CD4-positive, alpha-beta T cell treated with Interferon alpha-2 for 1 hour (primary cell): ENCODE data around the gene PALLD.

Experiments used
- DNase-seq, 2 donors: peaks; one replicate each; pipeline ENCODE4 v3.0.0-alpha.2; 2020 to 2022

The PALLD gene

DNA sequence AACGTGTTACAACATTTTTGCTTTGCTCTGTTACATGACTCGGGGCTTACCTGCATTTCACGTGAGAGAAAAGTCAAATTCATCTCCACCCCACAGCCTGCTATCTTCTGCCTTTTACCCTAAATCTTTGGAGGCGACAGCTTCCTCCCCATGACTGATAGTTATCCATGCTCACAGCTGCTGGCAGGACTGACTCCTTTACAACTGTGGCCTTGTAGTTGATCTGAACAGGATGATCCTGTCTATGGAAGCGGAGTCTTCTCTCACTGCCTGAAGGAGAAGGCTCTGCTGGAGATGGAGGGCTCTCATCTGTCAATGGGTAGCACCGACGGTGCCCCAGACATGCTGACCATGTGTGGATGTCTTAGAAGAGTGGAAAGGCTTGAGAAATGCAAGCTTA, 362.2 kb downstream of the PALLD start:
- DNase-seq, result no peak

DNA sequence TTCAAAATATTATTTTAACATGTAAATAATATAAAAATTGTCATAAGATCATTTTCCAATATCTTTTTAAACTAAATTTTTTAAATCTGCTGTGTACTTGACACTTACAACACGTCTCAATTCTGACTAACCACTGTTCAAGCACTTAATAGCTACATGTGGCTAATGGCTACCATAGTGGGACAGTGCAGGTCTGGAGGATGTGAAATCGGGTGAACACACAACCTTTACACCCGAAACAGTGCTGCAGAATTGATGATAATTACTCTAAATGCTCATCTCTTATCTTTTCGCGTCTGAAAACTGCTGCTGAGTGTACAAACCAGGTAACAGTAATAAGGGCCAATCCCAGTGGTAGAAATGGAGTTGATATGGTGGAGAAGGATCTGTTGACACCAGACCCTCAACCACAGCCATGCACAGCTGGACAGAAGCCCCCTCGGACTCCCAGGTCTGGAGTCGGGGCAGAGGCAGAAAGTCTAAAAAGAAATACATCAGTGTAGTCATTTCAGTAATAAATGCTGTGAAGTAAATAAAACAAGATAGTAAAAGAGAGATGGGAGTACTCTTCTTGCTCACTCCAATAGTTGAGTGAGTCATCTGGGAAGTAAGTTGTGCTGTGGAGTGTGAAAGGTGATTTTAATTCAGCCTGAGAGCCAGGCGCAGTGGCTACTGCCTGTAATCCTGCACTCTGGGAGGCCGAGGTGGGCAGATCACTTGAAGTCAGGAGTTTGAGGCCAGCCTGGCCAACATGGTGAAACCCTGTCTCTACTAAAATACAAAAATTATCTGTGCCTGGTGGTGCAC, 363.2 kb downstream of the PALLD start:
- no peak for DNase-seq

DNA sequence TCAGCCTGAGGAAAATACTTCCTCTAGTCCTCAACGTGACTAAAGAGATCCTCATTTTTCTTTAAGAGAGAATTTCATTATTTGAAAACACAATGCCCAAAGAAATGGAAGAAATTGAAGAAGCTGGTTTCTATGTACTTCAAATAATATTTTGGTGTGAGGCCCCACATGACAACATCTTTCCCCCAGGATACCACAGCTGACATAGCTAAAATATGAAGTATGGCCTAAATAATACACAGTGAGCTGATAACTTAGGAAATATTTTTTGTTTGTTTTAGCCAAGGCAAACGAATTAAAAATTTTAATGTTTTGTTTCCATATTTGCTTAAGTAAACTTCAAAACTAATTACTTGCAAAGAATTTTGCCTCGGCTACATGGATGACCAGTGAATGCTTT, 364.0 kb downstream of the PALLD start:
- DNase-seq, result no peak

GRCh38 chr4:168863719-168864647, 367.1 kb downstream of the PALLD start:
- DNase-seq, result no peak

GRCh38 chr4:168864821-168865541, 368.1 kb downstream of the PALLD start:
- DNase-seq, result no peak

DNA sequence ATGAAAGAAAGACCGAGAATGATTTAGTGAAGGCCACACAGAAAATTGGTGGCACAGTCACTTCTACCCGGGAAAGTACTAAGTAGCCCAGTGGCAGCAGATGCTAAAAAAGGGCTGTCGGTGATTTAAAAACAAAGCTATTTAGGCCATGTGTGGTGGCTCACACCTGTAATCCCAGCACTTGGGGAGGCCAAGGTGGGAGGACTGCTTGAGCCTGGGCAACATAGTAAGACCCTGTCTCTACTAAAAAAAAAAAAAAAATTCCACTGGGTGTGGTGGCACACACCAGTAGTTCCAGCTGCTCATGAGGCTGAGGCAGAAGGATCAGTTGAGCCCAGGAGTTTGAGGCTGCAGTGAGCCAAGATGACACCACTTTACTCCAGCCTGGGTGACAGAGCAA, 369.0 kb downstream of the PALLD start:
- no peak for DNase-seq

DNA sequence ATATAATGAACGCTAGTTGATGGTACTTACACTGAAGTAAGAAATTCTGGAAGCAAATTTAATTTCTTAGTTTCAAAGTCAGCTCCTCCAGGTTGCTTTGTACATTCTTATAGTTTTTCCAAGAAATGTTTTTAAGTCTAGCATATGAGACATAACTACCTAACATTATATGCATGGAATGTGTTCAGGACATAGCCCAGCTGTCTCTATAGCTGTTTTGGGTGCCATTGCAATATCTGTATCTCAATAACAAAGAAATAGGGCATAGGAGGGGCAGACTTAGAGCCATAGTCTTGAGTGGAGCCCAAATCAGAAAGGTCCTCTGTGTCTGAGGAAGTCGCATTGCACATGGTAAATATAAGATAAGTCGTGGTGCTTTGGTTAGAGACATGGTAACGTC, 369.8 kb downstream of the PALLD start:
- DNase-seq, result no peak

- DNase-seq, result no peak
Measured at GRCh38 chr4:168867128-168867527, 370.3 kb downstream of the PALLD start.

DNA sequence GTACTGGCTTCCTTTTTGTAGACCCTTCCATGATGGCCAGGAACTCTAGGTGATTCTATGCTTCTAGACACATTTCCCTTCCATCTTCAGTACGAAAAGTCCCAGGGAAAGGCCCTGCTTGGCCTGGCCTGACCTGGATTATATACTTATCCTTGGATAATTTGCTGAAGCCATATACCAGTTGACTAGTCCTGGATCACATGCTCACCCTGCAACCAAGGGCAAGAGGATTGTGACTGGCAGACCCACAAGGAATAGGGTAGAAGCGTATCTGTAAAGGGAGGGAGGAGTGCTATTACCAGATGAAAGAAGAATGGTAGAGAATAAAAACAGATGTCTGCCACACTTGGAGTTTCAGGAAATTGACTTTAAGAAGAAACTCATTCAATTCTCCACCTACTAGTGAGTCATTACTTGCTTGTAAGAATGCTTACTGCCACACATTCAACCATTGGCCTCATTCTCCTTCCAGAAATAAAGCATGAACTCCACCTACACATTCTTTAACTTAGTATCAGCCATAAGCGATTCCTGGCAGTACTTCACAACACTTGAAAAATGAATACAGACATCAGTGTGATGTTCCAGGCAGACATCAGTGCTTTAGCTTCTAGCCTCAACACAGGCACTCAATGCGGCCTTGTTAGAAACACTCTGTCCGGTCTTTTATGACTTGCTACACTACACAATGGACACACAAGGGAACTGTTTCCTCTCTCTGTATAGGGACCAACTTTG, 371.4 kb downstream of the PALLD start:
- DNase-seq, result no peak

DNA sequence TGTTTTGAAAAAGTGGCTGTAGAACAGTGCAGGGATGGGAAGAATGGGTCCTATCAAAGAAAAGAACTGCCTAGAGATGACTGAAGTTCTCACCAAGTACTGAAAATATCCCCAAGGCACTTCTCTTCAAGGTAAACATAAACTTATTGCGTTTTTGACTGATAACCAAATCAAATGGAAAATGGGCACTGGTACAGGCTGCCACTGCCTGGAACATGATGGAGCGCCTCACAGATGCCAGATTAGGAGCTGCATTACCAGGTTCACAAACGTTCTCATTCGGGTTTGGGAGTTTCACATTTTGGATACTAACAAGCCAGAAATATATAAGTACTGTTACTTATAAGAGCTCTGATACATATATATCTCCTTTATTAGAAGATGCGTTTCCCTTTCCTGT, 371.9 kb downstream of the PALLD start:
- DNase-seq, result no peak

DNA sequence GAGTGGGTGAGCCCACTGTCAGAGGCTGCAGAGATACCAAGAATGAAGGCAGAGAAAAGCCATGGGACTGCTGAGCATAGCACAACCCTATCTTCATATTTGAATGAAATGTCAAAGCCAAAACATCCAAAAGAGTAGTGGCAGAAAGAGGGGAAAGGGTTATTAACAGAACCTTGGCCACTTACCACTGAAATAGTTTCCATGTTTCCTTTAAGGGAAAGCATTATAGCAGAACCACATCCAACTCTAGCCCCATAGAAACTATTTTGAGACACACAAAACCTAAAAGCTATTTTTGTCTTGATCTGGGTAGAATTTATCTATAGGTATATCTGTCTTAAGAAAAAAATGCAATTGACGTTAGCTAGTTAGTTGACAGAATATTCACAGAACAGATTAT, 373.2 kb downstream of the PALLD start:
- no peak for DNase-seq

DNA sequence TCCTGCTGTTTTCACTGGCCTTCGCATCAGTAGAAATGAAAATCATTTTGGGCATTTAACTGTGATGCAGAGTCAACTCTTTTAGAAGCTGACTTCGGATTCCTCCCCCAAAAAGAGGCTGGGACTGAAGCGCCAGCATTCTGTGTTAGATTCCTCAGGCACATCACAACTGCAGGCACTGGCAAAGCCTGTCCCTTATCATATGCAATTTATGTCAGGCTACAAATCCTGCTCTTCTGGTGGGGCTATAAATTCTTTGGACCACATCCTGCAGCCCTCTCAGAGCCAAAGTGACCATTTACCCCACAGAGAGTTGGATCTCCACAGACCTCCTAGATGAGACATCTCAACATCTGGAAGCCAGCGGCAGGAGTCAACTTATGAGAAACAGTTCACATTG, 374.8 kb downstream of the PALLD start:
- DNase-seq, result no peak

GRCh38 chr4:168874083-168874482, 377.2 kb downstream of the PALLD start:
- DNase-seq, result no peak

DNA sequence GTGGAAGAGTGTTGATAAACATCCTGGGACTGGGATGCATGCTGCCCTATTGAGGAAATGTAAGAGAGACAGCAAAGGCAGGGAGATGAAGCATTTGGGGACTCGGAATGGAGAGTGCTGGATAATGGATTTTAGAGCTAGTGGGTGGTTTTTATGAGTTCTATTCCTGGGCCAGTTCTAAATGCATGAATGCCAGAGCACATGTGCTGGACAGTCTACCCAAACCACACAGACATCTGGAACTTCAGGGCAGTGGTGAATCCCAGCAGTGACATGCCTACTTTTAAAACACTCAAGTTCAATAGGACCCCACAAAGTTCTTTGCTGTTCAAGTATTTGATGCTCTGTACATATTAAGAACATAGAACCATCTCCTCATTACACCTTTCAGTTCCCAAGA, 379.3 kb downstream of the PALLD start:
- no peak for DNase-seq

DNA sequence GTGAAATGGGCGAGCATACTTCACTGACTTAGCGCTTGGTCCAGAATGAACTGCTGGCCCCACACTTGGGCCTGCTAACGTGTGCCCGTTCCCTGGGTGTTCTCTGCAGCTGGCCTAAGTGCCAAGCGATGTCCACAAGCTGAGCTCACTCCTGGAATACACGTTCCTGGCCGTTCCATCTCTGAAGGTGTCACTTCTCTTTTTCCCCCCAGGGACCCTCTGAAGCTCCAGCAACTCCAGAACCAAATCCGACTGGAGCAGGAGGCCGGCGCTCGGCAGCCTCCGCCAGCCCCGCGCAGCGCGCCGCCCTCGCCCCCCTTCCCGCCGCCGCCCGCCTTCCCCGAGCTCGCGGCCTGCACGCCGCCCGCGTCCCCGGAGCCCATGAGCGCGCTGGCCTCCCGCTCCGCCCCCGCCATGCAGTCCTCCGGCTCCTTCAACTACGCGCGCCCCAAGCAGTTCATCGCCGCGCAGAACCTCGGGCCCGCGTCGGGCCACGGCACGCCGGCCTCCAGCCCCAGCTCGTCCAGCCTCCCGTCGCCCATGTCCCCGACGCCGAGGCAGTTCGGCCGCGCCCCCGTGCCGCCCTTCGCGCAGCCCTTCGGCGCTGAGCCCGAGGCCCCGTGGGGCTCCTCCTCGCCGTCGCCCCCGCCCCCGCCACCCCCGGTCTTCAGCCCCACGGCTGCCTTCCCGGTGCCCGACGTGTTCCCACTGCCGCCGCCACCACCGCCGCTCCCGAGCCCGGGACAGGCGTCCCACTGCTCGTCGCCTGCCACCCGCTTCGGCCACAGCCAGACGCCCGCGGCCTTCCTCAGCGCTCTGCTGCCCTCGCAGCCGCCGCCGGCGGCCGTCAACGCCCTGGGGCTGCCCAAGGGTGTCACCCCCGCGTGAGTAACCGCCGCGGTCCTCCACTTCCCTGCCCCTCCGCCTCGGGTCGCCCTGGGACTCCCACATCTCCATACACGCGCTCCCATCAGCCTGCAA, 380.9 kb downstream of the PALLD start:
- DNase-seq, result peak; percentile 6 to 30

- DNase-seq, result no peak
Measured at GRCh38 chr4:168878623-168879022, 381.8 kb downstream of the PALLD start.

GRCh38 chr4:168879188-168879587, 382.3 kb downstream of the PALLD start:
- no peak for DNase-seq

DNA sequence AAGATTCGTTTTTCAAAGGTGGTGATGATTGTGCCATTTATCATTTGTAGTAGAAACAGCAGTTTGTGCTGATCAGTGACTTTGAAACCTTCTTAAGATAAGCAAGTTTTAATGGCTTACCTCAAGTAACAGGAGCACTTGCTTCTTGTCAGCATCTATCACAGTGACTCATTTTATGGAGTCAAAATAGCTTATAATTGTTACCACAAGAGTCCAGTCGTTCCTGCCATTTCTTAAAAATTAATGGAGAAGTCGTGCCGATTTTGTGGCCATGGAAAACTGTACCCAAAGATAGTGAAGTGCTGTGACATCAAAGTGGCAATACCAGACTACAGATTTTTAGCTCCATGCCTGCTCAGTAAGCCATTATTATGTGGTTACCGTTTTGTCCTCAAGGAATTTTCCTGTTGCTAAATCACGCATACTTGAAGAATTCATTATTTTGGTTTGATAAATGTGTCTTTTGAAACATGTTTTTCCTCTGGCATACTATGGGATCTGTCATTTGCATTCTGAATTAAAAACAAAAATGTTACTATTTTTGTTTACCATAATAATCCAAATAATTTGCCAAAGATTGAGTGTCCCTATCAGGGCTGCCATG, 383.3 kb downstream of the PALLD start:
- no peak for DNase-seq

DNA sequence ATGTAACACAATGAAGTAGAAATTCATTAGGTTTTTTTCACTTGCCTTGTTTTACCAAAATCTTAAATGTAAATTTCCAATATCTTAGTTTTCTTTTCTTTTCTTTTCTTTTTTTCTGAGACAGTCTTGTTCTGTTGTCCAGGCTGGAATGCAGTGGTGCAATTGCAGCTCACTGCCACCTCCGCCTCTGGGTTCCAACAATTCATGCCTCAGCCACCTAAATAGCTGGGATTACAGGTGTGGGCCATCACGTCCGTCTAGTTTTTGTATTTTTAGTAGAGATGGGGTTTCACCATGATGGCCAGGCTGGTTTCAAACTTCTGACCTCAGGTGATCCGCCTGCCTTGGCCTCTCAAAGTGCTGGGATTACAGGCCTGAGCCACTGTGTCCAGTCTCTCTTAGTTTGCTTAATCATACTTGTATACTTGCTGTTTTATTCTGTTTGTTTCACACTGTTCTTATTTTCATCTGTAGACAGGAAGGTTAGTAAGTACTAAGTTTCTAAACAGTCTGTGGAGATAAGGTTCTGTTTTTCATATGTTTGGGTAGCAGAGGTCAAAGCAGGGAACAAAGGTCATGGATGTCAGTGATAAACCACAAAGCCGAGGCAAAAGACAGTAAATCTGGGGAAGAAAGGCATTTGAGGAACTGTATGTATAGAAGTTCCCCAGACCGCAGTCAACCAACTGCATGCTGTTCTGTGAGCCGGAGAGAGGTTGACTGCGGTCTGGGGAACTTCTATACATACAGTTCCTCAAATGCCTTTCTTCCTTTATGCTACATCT, 384.2 kb downstream of the PALLD start:
- DNase-seq, result peak; percentile 11 to 46

DNA sequence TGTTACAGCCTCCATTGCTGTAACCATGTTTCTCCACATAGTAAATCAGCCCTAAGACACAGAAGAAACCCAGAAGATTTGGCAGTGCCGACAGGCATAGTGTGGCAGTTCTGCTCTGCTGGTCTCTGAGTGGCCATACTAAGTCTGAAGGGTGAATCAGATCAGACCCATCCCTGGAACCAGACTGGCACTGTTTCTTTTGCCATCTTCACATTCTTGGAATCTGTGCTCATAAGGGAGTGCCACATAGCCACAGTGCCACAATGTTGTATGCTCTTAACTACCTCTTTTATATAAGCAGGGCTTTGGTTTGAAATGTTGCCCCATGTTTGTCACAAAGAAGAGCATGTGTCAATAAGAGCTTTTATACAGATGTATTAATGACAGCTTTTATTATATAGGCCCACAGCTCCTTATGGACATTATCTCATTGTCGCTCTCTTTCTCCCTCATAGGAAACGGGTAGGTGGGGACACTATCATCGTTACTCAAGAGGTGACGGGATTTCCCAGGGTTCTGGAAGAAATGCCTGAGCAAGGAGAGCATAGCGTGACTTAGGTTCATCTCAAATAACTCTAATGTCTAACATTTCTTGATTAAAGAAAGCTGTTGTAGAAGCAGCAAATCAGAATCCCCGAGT, 385.0 kb downstream of the PALLD start:
- DNase-seq, result no peak
